ENCODE results near the gene ESPNL.

ESPNL gene

DNA sequence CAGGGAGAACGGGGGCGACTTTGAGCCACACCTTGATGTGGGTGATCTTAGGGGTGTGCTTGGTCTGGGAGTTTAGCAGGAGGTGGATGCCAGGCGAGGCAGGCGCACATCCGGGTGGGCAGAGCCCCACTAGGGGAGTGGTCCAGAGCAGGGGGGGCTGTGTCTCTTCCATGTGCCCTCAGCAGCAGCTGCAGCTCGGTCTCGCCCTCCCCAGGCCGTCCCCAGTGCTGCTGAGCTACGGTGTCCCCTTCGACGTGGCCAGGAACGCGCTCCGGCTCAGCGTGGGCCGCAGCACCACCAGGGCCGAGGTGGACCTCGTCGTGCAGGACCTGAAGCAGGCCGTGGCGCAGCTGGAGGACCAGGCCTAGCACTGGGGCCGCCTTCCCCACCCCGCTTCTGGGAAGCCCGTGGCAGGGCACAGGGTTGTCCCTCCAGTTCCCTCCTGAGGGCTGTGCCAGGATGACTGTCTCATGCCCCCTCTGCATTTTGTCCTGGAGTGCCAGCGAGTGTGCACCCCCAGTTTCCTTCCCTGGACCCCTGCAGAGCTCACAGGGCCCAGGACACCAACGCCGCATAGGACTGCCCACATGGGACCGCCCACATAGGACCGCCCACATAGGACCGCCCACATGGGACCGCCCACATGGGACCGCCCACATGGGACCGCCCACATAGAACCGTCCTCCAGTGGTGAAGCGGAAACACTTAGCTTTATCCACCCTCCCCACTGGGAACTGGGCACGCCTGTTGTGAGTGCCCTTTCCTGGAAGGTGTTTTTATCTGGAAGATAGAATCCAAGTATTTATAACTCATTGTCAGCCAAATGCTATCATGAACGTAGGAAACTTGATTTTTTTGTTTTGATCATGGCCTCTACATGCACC is 1.9 kb upstream of the ESPNL start:
- H2BK120ac ChIP-seq (ENCODE audit: insufficient read depth, low read length, poor library complexity) = no peak overlapping the region
- no peak overlapping the region for H2BK12ac ChIP-seq (ENCODE audit: low read length)
- no peak overlapping the region for H2AFZ ChIP-seq (ENCODE audit: insufficient read depth, low read length, poor library complexity)
- H3K23ac ChIP-seq (ENCODE audit: low read length) = no peak overlapping the region
- no peak overlapping the region for H2BK5ac ChIP-seq (ENCODE audit: low read depth, low read length, poor library complexity)
- H3K36me3 ChIP-seq (ENCODE audit: control insufficient read depth in 1 of 2, insufficient read depth in 2 of 2, low read length in 2 of 2) = no peaks in the 10 kb centered on the region
- H4K91ac ChIP-seq (ENCODE audit: low read depth, low read length) = no peak overlapping the region
- peaks cover 3% of the 10 kb centered on the region for H3K9me3 ChIP-seq (ENCODE audit: insufficient read depth, low read depth, low read length)
- H3K27me3 ChIP-seq (ENCODE audit: insufficient read depth, low read length) = no peaks in the 10 kb centered on the region
- no peaks in the 10 kb centered on the region for H3K4me1 ChIP-seq (ENCODE audit: control insufficient read depth in 1 of 2, insufficient read depth in 2 of 2, low read length in 2 of 2)
- no peak overlapping the region for H4K8ac ChIP-seq (ENCODE audit: low read depth, low read length)
- no peaks in the 10 kb centered on the region for H3K79me2 ChIP-seq (ENCODE audit: control insufficient read depth, insufficient read depth, low read length, poor library complexity)
- H3K27ac ChIP-seq (ENCODE audit: low read depth, low read length) = no peak overlapping the region
- H3K4ac ChIP-seq (ENCODE audit: low read depth, low read length) = no peak overlapping the region
- H3K4me2 ChIP-seq (ENCODE audit: low read length) = no peak overlapping the region
- H2AK5ac ChIP-seq (ENCODE audit: low read length) = no peak overlapping the region
- peak; percentile 75 to 79 for DNase-seq
- no peak overlapping the region for H3K14ac ChIP-seq (ENCODE audit: low read length)
- no CpG with 5 or more reads among the region's 37 CpGs for WGBS (ENCODE audit: extremely low coverage, insufficient coverage, insufficient read length)
- no peaks in the 10 kb centered on the region for H3K79me1 ChIP-seq (ENCODE audit: low read length)
- no peak overlapping the region for H3K9ac ChIP-seq (ENCODE audit: low read length)
- no peak overlapping the region for H3K18ac ChIP-seq (ENCODE audit: low read length)
- no peak overlapping the region for H3K4me3 ChIP-seq (ENCODE audit: low read depth, low read length)
- no peak overlapping the region for H4K12ac ChIP-seq (ENCODE audit: low read depth, low read length)

DNA sequence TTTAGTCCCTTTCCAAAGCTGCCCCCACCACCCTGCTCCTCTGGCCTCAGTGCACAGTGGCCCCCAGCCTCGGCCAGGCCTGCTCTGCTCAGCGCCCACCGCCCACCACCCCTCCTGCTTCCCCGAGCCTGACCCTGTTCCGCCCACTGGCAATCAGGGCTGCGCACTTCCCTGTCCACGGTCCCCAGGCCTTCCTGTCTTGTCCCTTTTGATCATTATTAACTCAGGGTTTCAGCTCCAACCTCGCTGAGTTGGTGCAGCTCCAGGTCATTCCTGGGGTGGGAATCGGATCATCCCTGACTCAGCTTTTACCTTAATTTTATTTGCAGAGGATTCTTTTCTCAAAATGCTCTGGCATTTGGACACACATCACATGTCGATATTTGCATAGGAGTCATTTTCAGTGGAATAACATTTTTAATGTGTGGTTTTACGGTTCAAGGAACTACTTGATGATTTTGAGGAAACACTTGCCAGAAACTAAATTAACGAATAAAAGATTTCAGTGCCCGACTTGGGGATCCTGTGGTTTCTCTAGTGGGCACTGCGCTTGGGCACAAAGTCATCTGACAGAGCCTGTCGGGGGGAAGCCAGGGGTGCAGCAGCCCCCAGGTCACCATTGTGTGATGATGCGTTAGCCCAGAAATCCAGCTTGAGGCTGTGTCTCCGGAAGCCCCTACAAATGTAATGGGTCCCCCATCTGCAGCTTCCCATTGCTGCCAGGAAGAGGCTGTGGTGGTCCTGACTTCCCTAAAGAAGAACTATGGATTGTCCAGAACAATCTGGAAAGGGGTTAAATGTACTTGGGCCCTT is 1.0 kb upstream of the ESPNL start:
- Histone ChIP-seq H3K9me3 (ENCODE audit: insufficient read depth, low read depth, low read length) (peaks cover 3% of the 10 kb centered on the region), H4K91ac (ENCODE audit: low read depth, low read length) (no peak overlapping the region), H2BK120ac (ENCODE audit: insufficient read depth, low read length, poor library complexity) (no peak overlapping the region), H3K4me1 (ENCODE audit: control insufficient read depth in 1 of 2, insufficient read depth in 2 of 2, low read length in 2 of 2) (no peaks in the 10 kb centered on the region), H2BK5ac (ENCODE audit: low read depth, low read length, poor library complexity) (no peak overlapping the region), H3K36me3 (ENCODE audit: control insufficient read depth in 1 of 2, insufficient read depth in 2 of 2, low read length in 2 of 2) (no peaks in the 10 kb centered on the region), H3K79me2 (ENCODE audit: control insufficient read depth, insufficient read depth, low read length, poor library complexity) (no peaks in the 10 kb centered on the region), H4K12ac (ENCODE audit: low read depth, low read length) (no peak overlapping the region), H4K8ac (ENCODE audit: low read depth, low read length) (no peak overlapping the region), H3K18ac (ENCODE audit: low read length) (no peak overlapping the region), H3K27ac (ENCODE audit: low read depth, low read length) (no peak overlapping the region), H2AFZ (ENCODE audit: insufficient read depth, low read length, poor library complexity) (no peak overlapping the region), H2AK5ac (ENCODE audit: low read length) (no peak overlapping the region), H3K79me1 (ENCODE audit: low read length) (no peaks in the 10 kb centered on the region), H3K4me2 (ENCODE audit: low read length) (no peak overlapping the region), H3K23ac (ENCODE audit: low read length) (no peak overlapping the region), H3K14ac (ENCODE audit: low read length) (no peak overlapping the region), H2BK12ac (ENCODE audit: low read length) (no peak overlapping the region), H3K4ac (ENCODE audit: low read depth, low read length) (no peak overlapping the region), H3K27me3 (ENCODE audit: insufficient read depth, low read length) (no peaks in the 10 kb centered on the region), H3K9ac (ENCODE audit: low read length) (no peak overlapping the region), H3K4me3 (ENCODE audit: low read depth, low read length) (no peak overlapping the region)
- DNase-seq = no peak
- no CpG with 5 or more reads among the region's 17 CpGs for WGBS (ENCODE audit: extremely low coverage, insufficient coverage, insufficient read length)

DNA sequence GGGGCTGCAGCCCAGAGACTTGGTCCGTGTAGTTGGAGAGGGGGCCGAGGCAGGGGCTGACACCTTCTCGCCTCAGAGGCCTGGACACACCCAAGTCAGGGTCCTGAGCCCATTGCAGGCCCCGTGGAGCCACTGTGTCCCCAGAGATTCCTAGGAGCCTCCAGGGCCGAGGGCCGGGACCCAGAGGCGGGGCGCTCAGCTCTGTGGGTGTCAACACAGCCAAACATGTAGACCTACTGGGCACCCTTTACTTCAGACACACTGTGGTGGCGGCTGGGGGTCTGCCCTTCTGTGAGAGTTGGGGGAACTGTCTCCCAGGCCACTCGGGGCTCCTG is 459 bp upstream of the ESPNL start:
- no CpG with 5 or more reads among the region's 10 CpGs for WGBS (ENCODE audit: extremely low coverage, insufficient coverage, insufficient read length)
- no peak overlapping the region for H3K4me2 ChIP-seq (ENCODE audit: low read length)
- H3K27me3 ChIP-seq (ENCODE audit: insufficient read depth, low read length) = no peaks in the 10 kb centered on the region

DNA sequence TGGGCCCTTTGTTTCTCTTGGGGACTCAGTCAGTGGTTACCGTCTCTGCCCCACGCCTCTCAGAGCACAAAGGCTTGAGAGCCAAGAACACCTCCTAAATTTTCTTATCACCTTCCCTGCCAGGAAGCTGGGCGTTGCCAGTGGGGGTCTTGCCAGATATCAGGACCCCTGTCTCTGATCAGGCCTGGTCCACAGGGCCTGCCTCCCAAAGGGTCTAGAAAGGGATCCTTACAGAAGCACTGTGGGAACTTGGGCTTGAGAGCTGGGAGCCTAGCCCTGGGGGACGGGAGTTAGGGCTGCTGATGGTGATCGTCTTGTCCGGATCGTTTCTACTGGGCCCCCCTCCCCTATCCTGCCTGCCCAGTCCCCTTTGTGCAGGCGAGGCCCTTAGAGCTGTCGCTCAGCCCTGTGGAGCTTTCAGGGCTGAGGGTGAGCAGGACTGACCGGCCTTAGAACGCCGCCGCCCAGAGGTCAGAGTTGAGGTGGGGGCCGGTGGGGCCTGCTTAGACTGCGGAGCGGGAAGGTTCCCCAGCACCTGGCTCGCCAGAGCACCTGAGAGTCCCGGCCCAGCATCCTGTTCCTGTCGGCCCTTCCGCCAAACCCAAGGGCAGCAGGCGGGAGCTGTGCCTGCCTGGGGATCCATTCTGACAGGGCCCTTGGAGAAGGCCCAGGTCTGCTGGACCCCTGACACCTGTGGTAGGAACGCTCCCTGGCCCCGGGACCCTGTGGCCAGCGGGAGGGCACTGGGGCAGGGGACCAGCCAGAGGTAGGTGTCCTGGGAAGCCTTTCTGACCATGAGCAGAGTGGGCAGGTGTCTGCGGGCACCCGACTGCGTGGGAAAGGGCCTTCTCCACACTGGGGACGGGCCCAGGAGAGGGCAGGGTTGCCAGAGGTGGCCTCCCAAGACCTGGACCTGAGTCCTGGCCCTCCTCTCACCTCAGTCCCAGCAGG is 956 bp downstream of the ESPNL start:
- Histone ChIP-seq H3K18ac (ENCODE audit: low read length) (no peak overlapping the region), H2AFZ (ENCODE audit: insufficient read depth, low read length, poor library complexity) (no peak overlapping the region), H2BK12ac (ENCODE audit: low read length) (no peak overlapping the region), H4K8ac (ENCODE audit: low read depth, low read length) (no peak overlapping the region), H4K12ac (ENCODE audit: low read depth, low read length) (no peak overlapping the region), H3K14ac (ENCODE audit: low read length) (no peak overlapping the region), H3K4ac (ENCODE audit: low read depth, low read length) (no peak overlapping the region), H2AK5ac (ENCODE audit: low read length) (no peak overlapping the region), H3K9me3 (ENCODE audit: insufficient read depth, low read depth, low read length) (peaks cover 3% of the 10 kb centered on the region), H3K79me2 (ENCODE audit: control insufficient read depth, insufficient read depth, low read length, poor library complexity) (no peaks in the 10 kb centered on the region), H3K23ac (ENCODE audit: low read length) (no peak overlapping the region), H3K27ac (ENCODE audit: low read depth, low read length) (no peak overlapping the region), H3K4me3 (ENCODE audit: low read depth, low read length) (no peak overlapping the region), H2BK120ac (ENCODE audit: insufficient read depth, low read length, poor library complexity) (no peak overlapping the region), H3K4me1 (ENCODE audit: control insufficient read depth in 1 of 2, insufficient read depth in 2 of 2, low read length in 2 of 2) (no peaks in the 10 kb centered on the region), H3K36me3 (ENCODE audit: control insufficient read depth in 1 of 2, insufficient read depth in 2 of 2, low read length in 2 of 2) (no peaks in the 10 kb centered on the region), H3K4me2 (ENCODE audit: low read length) (no peak overlapping the region), H3K79me1 (ENCODE audit: low read length) (no peaks in the 10 kb centered on the region), H4K91ac (ENCODE audit: low read depth, low read length) (no peak overlapping the region), H2BK5ac (ENCODE audit: low read depth, low read length, poor library complexity) (no peak overlapping the region), H3K27me3 (ENCODE audit: insufficient read depth, low read length) (no peaks in the 10 kb centered on the region), H3K9ac (ENCODE audit: low read length) (no peak overlapping the region)
- WGBS (ENCODE audit: extremely low coverage, insufficient coverage, insufficient read length) = no CpG with 5 or more reads among the region's 28 CpGs
- DNase-seq = no peak

More for the DNA sequence above, 459 bp upstream of the ESPNL start:
- H3K27ac ChIP-seq (ENCODE audit: low read depth, low read length) = no peak overlapping the region
- H3K79me2 ChIP-seq (ENCODE audit: control insufficient read depth, insufficient read depth, low read length, poor library complexity) = no peaks in the 10 kb centered on the region
- H3K9ac ChIP-seq (ENCODE audit: low read length) = no peak overlapping the region
- no peak overlapping the region for H3K4ac ChIP-seq (ENCODE audit: low read depth, low read length)
- H2BK12ac ChIP-seq (ENCODE audit: low read length) = no peak overlapping the region
- H2AFZ ChIP-seq (ENCODE audit: insufficient read depth, low read length, poor library complexity) = no peak overlapping the region
- no peaks in the 10 kb centered on the region for H3K79me1 ChIP-seq (ENCODE audit: low read length)
- H2AK5ac ChIP-seq (ENCODE audit: low read length) = no peak overlapping the region
- H4K8ac ChIP-seq (ENCODE audit: low read depth, low read length) = no peak overlapping the region
- H3K4me1 ChIP-seq (ENCODE audit: control insufficient read depth in 1 of 2, insufficient read depth in 2 of 2, low read length in 2 of 2) = no peaks in the 10 kb centered on the region
- no peak overlapping the region for H2BK5ac ChIP-seq (ENCODE audit: low read depth, low read length, poor library complexity)
- H2BK120ac ChIP-seq (ENCODE audit: insufficient read depth, low read length, poor library complexity) = no peak overlapping the region
- H3K23ac ChIP-seq (ENCODE audit: low read length) = no peak overlapping the region
- no peaks in the 10 kb centered on the region for H3K36me3 ChIP-seq (ENCODE audit: control insufficient read depth in 1 of 2, insufficient read depth in 2 of 2, low read length in 2 of 2)
- no peak overlapping the region for H4K91ac ChIP-seq (ENCODE audit: low read depth, low read length)
- H3K18ac ChIP-seq (ENCODE audit: low read length) = no peak overlapping the region
- no peak for DNase-seq
- no peak overlapping the region for H3K4me3 ChIP-seq (ENCODE audit: low read depth, low read length)
- no peak overlapping the region for H3K14ac ChIP-seq (ENCODE audit: low read length)
- no peak overlapping the region for H4K12ac ChIP-seq (ENCODE audit: low read depth, low read length)
- H3K9me3 ChIP-seq (ENCODE audit: insufficient read depth, low read depth, low read length) = peaks cover 3% of the 10 kb centered on the region

Data from trophoblast cell (in vitro differentiated cells and primary cell).